MCF 10A (cell line): ENCODE measurements around the gene RABGAP1. TPM values are rescaled to one million over a fixed set of nuclear protein-coding genes. Genes with fewer than 3 reads are reported as not detected.

Source experiments
- BruUV-seq: library from RNA; stranded (reverse); fragments of 400-500 nt; replicated peaks from 2 replicates; lab custom pipeline; 2021; lab: Mats Ljungman, UMichigan
- CTCF ChIA-PET: fragments of 300-600 bp; sonication (Branson Sonifier 250); formaldehyde crosslinking; extraction: SDS; loops from one replicate; lab custom pipeline; 2021; ENCODE audit warnings: antibody characterized with exemption, inconsistent platforms; lab: Yijun Ruan, JAX
- POLR2A ChIA-PET: fragments of 300-600, 350-650 bp; sonication (Branson Sonifier 250); formaldehyde crosslinking; extraction: SDS; loops from one replicate; lab custom pipeline; 2020; ENCODE audit warnings: antibody characterized with exemption, inconsistent platforms; lab: Yijun Ruan, JAX
- DNase-seq: peaks from one replicate; pipeline ENCODE4 v3.0.0-alpha.2; 2018; ENCODE audit not compliant: unreplicated experiment
- H3K27ac Mint-ChIP-seq: one replicate; pipeline ENCODE4 v1.8.0; 2022; ENCODE audit warnings: mild to moderate bottlenecking, low read depth, mixed read lengths; ENCODE audit not compliant: unreplicated experiment
- H3K27me3 Mint-ChIP-seq: one replicate; pipeline ENCODE4 v1.8.0; 2022; ENCODE audit warnings: mixed read lengths; ENCODE audit not compliant: insufficient read depth, unreplicated experiment
- H3K36me3 Mint-ChIP-seq: one replicate; pipeline ENCODE4 v1.8.0; 2022; ENCODE audit warnings: mild to moderate bottlenecking, moderate library complexity, mixed read lengths; ENCODE audit not compliant: insufficient read depth, unreplicated experiment
- H3K4me1 Mint-ChIP-seq: one replicate; pipeline ENCODE4 v1.8.0; 2022; ENCODE audit warnings: mixed read lengths; ENCODE audit not compliant: insufficient read depth, unreplicated experiment
- H3K4me3 Mint-ChIP-seq: one replicate; pipeline ENCODE4 v1.8.0; 2022; ENCODE audit warnings: mild to moderate bottlenecking, moderate library complexity, mixed read lengths; ENCODE audit not compliant: unreplicated experiment
- H3K9me3 Mint-ChIP-seq: one replicate; pipeline ENCODE4 v1.8.0; 2022; ENCODE audit warnings: mixed read lengths; ENCODE audit not compliant: unreplicated experiment
- intact Hi-C: fragments of 100-400 bp; cut with micrococcal nuclease; formaldehyde crosslinking; loops from 2 replicates; pipeline ENCODE4 v1.14.1; 2022
- total RNA-seq: library from RNA; stranded (reverse); gene quantifications from 2 replicates; pipeline ENCODE4 v1.2.3, GENCODE V29; 2022
- TF ChIP-seq, protein P1 (sequence below): fragments of 200-600 bp; IDR thresholded peaks from one replicate; pipeline ENCODE4 v1.8.0; 2022; ENCODE audit warnings: antibody characterized with exemption, mild to moderate bottlenecking; ENCODE audit not compliant: unreplicated experiment

Gene RABGAP1
- total RNA-seq, 1 experiment from 2014 or later = 43.1 TPM

GRCh38 chr9:123115146-123115913, 174.5 kb downstream of the RABGAP1 start:
- Mint-ChIP-seq H3K9me3 (no peaks in the 10 kb centered on the region), H3K36me3 (peaks cover 6% of the 10 kb centered on the region), H3K27me3 (no peaks in the 10 kb centered on the region), H3K4me1 (no peaks in the 10 kb centered on the region), H3K4me3 (no peak overlapping the region), H3K27ac (no peak overlapping the region)
- TF ChIP-seq, protein P1, sequence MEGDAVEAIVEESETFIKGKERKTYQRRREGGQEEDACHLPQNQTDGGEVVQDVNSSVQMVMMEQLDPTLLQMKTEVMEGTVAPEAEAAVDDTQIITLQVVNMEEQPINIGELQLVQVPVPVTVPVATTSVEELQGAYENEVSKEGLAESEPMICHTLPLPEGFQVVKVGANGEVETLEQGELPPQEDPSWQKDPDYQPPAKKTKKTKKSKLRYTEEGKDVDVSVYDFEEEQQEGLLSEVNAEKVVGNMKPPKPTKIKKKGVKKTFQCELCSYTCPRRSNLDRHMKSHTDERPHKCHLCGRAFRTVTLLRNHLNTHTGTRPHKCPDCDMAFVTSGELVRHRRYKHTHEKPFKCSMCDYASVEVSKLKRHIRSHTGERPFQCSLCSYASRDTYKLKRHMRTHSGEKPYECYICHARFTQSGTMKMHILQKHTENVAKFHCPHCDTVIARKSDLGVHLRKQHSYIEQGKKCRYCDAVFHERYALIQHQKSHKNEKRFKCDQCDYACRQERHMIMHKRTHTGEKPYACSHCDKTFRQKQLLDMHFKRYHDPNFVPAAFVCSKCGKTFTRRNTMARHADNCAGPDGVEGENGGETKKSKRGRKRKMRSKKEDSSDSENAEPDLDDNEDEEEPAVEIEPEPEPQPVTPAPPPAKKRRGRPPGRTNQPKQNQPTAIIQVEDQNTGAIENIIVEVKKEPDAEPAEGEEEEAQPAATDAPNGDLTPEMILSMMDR = no peak
- intact Hi-C loops = no loop called here
- no TSS peak for BruUV-seq
- CTCF ChIA-PET = no interaction called here
- POLR2A ChIA-PET = interaction anchor here (0.5 kb wide), 1 partner anchor 23 kb away, joined by 3 read pairs; no protein-coding TSS in a partner anchor
- DNase-seq = no peak

GRCh38 chr9:123116036-123116435, 175.2 kb downstream of the RABGAP1 start:
- DNase-seq = no peak
- no peaks in the 10 kb centered on the region for H3K9me3 Mint-ChIP-seq
- no peaks in the 10 kb centered on the region for H3K4me1 Mint-ChIP-seq
- ChIA-PET CTCF (interaction anchor here (0.6 kb wide), 1 partner anchor 69 kb away, joined by 3 read pairs; no protein-coding TSS in a partner anchor), POLR2A (interaction anchor here (0.5 kb wide), 1 partner anchor 22 kb away, joined by 3 read pairs; no protein-coding TSS in a partner anchor)
- no peak overlapping the region for H3K27ac Mint-ChIP-seq
- TF ChIP-seq, protein P1 = no peak
- peaks cover 6% of the 10 kb centered on the region for H3K36me3 Mint-ChIP-seq
- H3K4me3 Mint-ChIP-seq = no peak overlapping the region
- no peaks in the 10 kb centered on the region for H3K27me3 Mint-ChIP-seq
- no TSS peak for BruUV-seq
- intact Hi-C loops = no loop called here

GRCh38 chr9:123119566-123119965, 178.7 kb downstream of the RABGAP1 start:
- no peaks in the 10 kb centered on the region for H3K4me1 Mint-ChIP-seq
- H3K9me3 Mint-ChIP-seq = no peaks in the 10 kb centered on the region
- intact Hi-C loops = no loop called here
- H3K4me3 Mint-ChIP-seq = no peak overlapping the region
- CTCF ChIA-PET = interaction anchor here (1.3 kb wide), 1 partner anchor 230 kb away, joined by 3 read pairs; no protein-coding TSS in a partner anchor
- H3K36me3 Mint-ChIP-seq = peaks cover 10% of the 10 kb centered on the region
- no peaks in the 10 kb centered on the region for H3K27me3 Mint-ChIP-seq
- TF ChIP-seq, protein P1 = no peak
- BruUV-seq = no TSS peak
- H3K27ac Mint-ChIP-seq = no peak overlapping the region
- no peak for DNase-seq
- POLR2A ChIA-PET = no interaction called here

DNA sequence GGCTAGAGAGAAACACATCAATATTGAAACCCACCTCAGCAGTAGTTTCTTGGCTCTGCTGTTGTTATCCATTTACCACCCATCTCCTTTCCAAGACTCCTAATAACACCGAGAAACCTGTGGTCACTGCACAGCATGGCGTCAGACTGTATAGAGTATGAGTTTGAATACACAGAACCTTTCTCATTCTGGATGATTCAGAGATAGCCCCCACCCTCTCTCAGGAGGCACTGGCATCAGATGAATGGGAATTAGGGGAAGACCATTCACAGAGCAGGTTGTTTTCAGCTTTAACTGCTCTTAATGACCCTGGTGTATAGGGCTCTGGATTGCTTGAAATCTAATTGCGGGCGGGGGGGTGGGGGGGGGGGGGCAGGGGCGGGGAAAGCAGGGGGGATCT, 179.3 kb downstream of the RABGAP1 start:
- intact Hi-C loops = no loop called here
- no peak overlapping the region for H3K27ac Mint-ChIP-seq
- ChIA-PET POLR2A (no interaction called here), CTCF (interaction anchor here (0.7 to 1.3 kb wide), 3 partner anchors 216 to 233 kb away, joined by 3 read pairs; no protein-coding TSS in a partner anchor)
- H3K36me3 Mint-ChIP-seq = peaks cover 10% of the 10 kb centered on the region
- no peaks in the 10 kb centered on the region for H3K9me3 Mint-ChIP-seq
- H3K27me3 Mint-ChIP-seq = no peaks in the 10 kb centered on the region
- no peak overlapping the region for H3K4me3 Mint-ChIP-seq
- TF ChIP-seq, protein P1 = no peak
- DNase-seq = no peak
- no peaks in the 10 kb centered on the region for H3K4me1 Mint-ChIP-seq
- BruUV-seq = no TSS peak
